Esophagus squamous epithelium (tissue), 4 donors: Measurements from ENCODE around the gene RANBP3.

Experiments
- POLR2A ChIP-seq, 4 donors: fragments of 450-650 bp; IDR thresholded peaks; one replicate each; pipeline ENCODE4 v1.6.1; 2017; ENCODE audit warnings: antibody characterized with exemption in 4 of 4, mild to moderate bottlenecking in 4 of 4, moderate library complexity in 3 of 4
- TF ChIP-seq, protein P1 (sequence below), 6 experiments: fragments of 450-650 bp in 4 of 6; fragments of 200-600 bp in 2 of 6; sonication (generic) in 2 of 6; IDR thresholded peaks; one replicate each; pipeline ENCODE4 v1.5.1; 2016 to 2019; ENCODE audit warnings: antibody characterized with exemption in 6 of 6, mild to moderate bottlenecking in 4 of 6, moderate library complexity in 4 of 6

DNA sequence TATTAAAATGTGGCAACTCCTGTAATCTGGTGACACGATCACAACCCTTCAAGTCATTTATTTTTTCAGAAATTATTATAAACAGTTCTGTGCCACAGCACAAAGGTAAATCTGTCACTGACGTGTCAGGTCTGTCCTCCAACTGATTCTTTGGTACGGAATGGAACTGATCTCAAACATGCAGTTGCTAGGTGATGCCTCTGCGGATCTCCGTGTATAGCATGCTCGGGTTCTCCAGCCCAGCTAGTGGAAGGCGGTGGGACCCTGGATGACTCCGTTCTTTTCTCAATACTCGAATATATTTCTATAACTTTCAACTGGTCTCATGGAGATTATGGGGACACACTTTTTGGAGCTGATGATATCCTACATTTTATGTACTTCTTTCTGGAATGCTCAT lies 11.0 kb downstream of the RANBP3 start:
- TF ChIP-seq, protein P1, sequence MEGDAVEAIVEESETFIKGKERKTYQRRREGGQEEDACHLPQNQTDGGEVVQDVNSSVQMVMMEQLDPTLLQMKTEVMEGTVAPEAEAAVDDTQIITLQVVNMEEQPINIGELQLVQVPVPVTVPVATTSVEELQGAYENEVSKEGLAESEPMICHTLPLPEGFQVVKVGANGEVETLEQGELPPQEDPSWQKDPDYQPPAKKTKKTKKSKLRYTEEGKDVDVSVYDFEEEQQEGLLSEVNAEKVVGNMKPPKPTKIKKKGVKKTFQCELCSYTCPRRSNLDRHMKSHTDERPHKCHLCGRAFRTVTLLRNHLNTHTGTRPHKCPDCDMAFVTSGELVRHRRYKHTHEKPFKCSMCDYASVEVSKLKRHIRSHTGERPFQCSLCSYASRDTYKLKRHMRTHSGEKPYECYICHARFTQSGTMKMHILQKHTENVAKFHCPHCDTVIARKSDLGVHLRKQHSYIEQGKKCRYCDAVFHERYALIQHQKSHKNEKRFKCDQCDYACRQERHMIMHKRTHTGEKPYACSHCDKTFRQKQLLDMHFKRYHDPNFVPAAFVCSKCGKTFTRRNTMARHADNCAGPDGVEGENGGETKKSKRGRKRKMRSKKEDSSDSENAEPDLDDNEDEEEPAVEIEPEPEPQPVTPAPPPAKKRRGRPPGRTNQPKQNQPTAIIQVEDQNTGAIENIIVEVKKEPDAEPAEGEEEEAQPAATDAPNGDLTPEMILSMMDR (IDR thresholded peaks at IDR 0.05) = no peak
- TF ChIP-seq POLR2A (IDR thresholded peaks at IDR 0.05) = no peak
